ENCODE data around the gene LMX1B.

The LMX1B gene

DNA sequence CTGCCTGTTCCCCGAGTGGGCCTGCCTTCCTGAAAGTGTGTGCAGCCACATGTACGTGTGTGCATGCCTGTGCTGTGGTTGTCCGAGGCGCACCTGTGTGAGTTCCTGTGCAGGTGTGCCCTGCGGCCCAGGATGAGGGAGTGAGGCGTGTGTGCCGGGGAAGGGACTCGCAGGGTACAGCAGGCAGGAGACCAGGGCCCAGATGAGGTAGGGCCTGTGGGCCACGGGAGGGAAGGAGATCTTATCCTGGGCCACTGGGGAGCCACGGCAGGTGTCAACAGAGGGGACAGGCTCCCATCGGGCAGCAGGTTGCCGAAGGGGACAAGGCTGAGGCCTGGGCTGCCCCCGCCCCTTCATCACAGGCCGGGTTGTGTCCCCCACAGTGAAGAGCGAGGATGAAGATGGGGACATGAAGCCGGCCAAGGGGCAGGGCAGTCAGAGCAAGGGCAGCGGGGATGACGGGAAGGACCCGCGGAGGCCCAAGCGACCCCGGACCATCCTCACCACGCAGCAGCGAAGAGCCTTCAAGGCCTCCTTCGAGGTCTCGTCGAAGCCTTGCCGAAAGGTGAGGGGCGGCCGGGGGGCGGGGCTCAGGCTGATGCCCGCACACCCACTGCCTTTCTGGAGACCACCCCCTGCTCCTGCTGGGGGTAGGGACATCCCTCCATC lies 79.2 kb downstream of the LMX1B start:
- Histone ChIP-seq H3K79me2 (ENCODE audit: insufficient read depth, low read length) (no peaks in the 10 kb centered on the region), H3F3A (ENCODE audit: insufficient read depth) (no peaks in the 10 kb centered on the region), H4K20me1 (ENCODE audit: low read depth, low read length) (no peaks in the 10 kb centered on the region), H3K36me3 (ENCODE audit: low read length) (no peaks in the 10 kb centered on the region), H2AFZ (ENCODE audit: low read depth, low read length, severe bottlenecking) (no peak overlapping the region), H3K27ac (ENCODE audit: low read depth, low read length) (no peak overlapping the region), H3K9ac (ENCODE audit: low read length) (no peak overlapping the region), H3K4me2 (ENCODE audit: low read depth, low read length, poor library complexity, severe bottlenecking) (no peak overlapping the region), H3K9me2 (replicated peaks; ENCODE audit: insufficient read depth, low read length) (no peaks in the 10 kb centered on the region), H3K27me3 (ENCODE audit: low read length) (no peaks in the 10 kb centered on the region), H3K9me3 (ENCODE audit: insufficient read depth, low read length) (no peaks in the 10 kb centered on the region), H3K4me3 (ENCODE audit: insufficient read depth, low read length, poor library complexity, severe bottlenecking) (no peak overlapping the region)
- TF ChIP-seq, protein P1, sequence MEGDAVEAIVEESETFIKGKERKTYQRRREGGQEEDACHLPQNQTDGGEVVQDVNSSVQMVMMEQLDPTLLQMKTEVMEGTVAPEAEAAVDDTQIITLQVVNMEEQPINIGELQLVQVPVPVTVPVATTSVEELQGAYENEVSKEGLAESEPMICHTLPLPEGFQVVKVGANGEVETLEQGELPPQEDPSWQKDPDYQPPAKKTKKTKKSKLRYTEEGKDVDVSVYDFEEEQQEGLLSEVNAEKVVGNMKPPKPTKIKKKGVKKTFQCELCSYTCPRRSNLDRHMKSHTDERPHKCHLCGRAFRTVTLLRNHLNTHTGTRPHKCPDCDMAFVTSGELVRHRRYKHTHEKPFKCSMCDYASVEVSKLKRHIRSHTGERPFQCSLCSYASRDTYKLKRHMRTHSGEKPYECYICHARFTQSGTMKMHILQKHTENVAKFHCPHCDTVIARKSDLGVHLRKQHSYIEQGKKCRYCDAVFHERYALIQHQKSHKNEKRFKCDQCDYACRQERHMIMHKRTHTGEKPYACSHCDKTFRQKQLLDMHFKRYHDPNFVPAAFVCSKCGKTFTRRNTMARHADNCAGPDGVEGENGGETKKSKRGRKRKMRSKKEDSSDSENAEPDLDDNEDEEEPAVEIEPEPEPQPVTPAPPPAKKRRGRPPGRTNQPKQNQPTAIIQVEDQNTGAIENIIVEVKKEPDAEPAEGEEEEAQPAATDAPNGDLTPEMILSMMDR (IDR thresholded peaks at IDR 0.05; ENCODE audit: insufficient read depth, low read length, poor library complexity, severe bottlenecking) = no peak
- no peak for TF ChIP-seq EZH2phosphoT487 (conservative IDR thresholded peaks at IDR 0.05; ENCODE audit: low read length)

DNA sequence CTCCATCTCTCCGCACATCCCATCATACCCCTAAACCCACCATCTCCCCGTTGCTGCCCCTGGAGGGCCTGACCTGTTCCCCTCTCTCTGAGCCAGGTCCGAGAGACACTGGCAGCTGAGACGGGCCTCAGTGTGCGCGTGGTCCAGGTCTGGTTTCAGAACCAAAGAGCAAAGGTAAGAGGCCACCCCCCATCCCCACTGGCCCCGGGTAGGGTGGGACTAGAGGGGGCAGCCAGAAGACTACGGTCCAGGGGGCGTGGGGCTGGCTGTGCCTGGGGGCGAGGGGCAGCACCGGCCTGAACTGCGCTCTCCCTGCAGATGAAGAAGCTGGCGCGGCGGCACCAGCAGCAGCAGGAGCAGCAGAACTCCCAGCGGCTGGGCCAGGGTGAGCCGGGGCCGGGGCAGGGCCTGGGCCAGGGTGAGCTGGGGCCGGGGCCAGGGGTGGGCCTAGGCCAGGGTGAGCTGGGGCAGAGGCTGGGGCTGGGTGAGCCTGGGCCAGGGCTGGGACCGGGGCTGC lies 79.8 kb downstream of the LMX1B start:
- Histone ChIP-seq H3K9ac (ENCODE audit: low read length) (no peak overlapping the region), H3K27ac (ENCODE audit: low read depth, low read length) (no peak overlapping the region), H4K20me1 (ENCODE audit: low read depth, low read length) (no peaks in the 10 kb centered on the region), H3K4me2 (ENCODE audit: low read depth, low read length, poor library complexity, severe bottlenecking) (no peak overlapping the region), H3K4me3 (ENCODE audit: insufficient read depth, low read length, poor library complexity, severe bottlenecking) (no peak overlapping the region), H3F3A (ENCODE audit: insufficient read depth) (no peaks in the 10 kb centered on the region), H3K9me3 (ENCODE audit: insufficient read depth, low read length) (no peaks in the 10 kb centered on the region), H3K9me2 (replicated peaks; ENCODE audit: insufficient read depth, low read length) (no peaks in the 10 kb centered on the region), H3K27me3 (ENCODE audit: low read length) (no peaks in the 10 kb centered on the region), H3K36me3 (ENCODE audit: low read length) (no peaks in the 10 kb centered on the region), H3K79me2 (ENCODE audit: insufficient read depth, low read length) (no peaks in the 10 kb centered on the region), H2AFZ (ENCODE audit: low read depth, low read length, severe bottlenecking) (no peak overlapping the region)
- TF ChIP-seq, protein P1 (IDR thresholded peaks at IDR 0.05; ENCODE audit: insufficient read depth, low read length, poor library complexity, severe bottlenecking) = no peak
- TF ChIP-seq EZH2phosphoT487 (conservative IDR thresholded peaks at IDR 0.05; ENCODE audit: low read length) = no peak

DNA sequence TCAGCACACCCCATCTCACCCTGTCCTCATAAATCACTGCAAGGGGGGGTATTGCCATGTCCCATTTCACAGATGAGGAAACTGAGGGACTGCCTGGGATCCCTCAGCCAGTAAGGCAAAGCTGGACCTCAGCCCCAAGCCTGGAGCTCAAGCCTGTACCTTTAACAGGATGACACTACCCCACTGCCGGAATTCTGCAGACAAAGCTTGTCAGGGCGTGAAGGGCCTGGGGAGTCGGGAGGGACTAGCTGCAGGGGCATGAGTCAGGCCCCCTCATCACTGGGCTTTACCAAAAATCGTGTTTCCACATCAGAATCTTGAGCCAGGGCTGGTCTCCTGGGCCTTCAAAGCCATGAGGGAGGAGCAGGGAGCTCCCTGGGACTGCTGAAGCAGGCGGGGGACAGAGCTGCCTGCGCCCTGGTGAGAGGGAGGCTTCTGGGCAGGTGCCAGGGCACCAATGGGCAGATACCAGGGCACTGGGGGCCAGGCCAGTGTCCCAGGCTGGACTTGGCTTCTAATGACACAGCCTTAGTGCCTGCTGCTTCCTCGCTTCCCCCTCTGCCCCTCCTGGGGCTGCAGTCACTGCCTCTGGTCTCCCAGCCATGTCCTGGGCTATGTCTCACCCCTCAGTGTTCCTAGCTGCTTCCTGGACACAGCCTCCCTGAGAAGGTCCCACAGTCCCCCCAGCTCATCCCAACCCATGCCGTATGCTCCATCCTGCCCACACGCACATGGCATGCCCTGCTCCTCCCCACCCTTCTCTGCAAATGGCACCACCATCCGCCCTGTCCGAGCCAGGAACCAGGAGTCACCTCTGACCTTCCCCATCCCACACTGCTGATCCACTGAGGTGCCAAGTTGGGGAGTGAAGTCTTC lies 80.7 kb downstream of the LMX1B start:
- Histone ChIP-seq H3K9ac (ENCODE audit: low read length) (no peak overlapping the region), H3K9me2 (replicated peaks; ENCODE audit: insufficient read depth, low read length) (no peaks in the 10 kb centered on the region), H3K4me3 (ENCODE audit: insufficient read depth, low read length, poor library complexity, severe bottlenecking) (no peak overlapping the region), H3F3A (ENCODE audit: insufficient read depth) (no peaks in the 10 kb centered on the region), H3K27ac (ENCODE audit: low read depth, low read length) (no peak overlapping the region), H3K79me2 (ENCODE audit: insufficient read depth, low read length) (no peaks in the 10 kb centered on the region), H3K27me3 (ENCODE audit: low read length) (no peaks in the 10 kb centered on the region), H3K36me3 (ENCODE audit: low read length) (no peaks in the 10 kb centered on the region), H2AFZ (ENCODE audit: low read depth, low read length, severe bottlenecking) (no peak overlapping the region), H3K9me3 (ENCODE audit: insufficient read depth, low read length) (no peaks in the 10 kb centered on the region), H4K20me1 (ENCODE audit: low read depth, low read length) (no peaks in the 10 kb centered on the region), H3K4me2 (ENCODE audit: low read depth, low read length, poor library complexity, severe bottlenecking) (no peak overlapping the region)
- TF ChIP-seq, protein P1 (IDR thresholded peaks at IDR 0.05; ENCODE audit: insufficient read depth, low read length, poor library complexity, severe bottlenecking) = no peak
- TF ChIP-seq EZH2phosphoT487 (conservative IDR thresholded peaks at IDR 0.05; ENCODE audit: low read length) = no peak

Data from SU-DHL-6 (cell line).